ENCODE data around the gene DLG2. TPM values are rescaled to one million over a fixed set of nuclear protein-coding genes. Genes with fewer than 3 reads are reported as not detected.

DLG2 gene
- total RNA-seq, 1 experiment from 2014 or later, result 17.5 TPM

- peaks cover 8% of the 10 kb centered on the region for H3K36me3 Mint-ChIP-seq
- H3K4me3 Mint-ChIP-seq, result no peak overlapping the region
- ATAC-seq, result no peak
- no peak overlapping the region for H3K27ac Mint-ChIP-seq
- no peak for DNase-seq (ENCODE audit: low spot score)
- CTCF ChIA-PET, result no interaction called here
- peaks cover 15% of the 10 kb centered on the region for H3K4me1 Mint-ChIP-seq
- no peaks in the 10 kb centered on the region; the same call in 1 of the 2 replicates for H3K27me3 Mint-ChIP-seq (ENCODE audit: low read depth)
- H3K9me3 Mint-ChIP-seq, result peaks cover 23% of the 10 kb centered on the region
- POLR2A ChIA-PET, result no interaction called here
- no peak for TF ChIP-seq ZNF281 (CRISPR knock-in tag; IDR thresholded peaks at IDR 0.05)
- no peak for TF ChIP-seq GRHL2 (CRISPR knock-in tag; IDR thresholded peaks at IDR 0.05; ENCODE audit: insufficient replicate concordance, severe bottlenecking)
- TF ChIP-seq FOXJ3 (CRISPR knock-in tag; IDR thresholded peaks at IDR 0.05; ENCODE audit: borderline replicate concordance), result no peak
- no peak for TF ChIP-seq NFYB (CRISPR knock-in tag; conservative IDR thresholded peaks at IDR 0.05; ENCODE audit: low read depth)
- no peak for TF ChIP-seq EMX1 (CRISPR knock-in tag; IDR thresholded peaks at IDR 0.05)
- no peak for TF ChIP-seq PRRX2 (CRISPR knock-in tag; IDR thresholded peaks at IDR 0.05)
- TF ChIP-seq TP53 (CRISPR knock-in tag; IDR thresholded peaks at IDR 0.05), result no peak
- no peak for TF ChIP-seq ZBTB43 (CRISPR knock-in tag; IDR thresholded peaks at IDR 0.05)
- no peak for TF ChIP-seq MLX (CRISPR knock-in tag; IDR thresholded peaks at IDR 0.05)
- no peak for TF ChIP-seq MYBL2 (CRISPR knock-in tag; IDR thresholded peaks at IDR 0.05)
- no peak for TF ChIP-seq ZNF532 (CRISPR knock-in tag; IDR thresholded peaks at IDR 0.05; ENCODE audit: borderline replicate concordance)
- TF ChIP-seq HMGXB4 (CRISPR knock-in tag; IDR thresholded peaks at IDR 0.05), result no peak
- no peak for TF ChIP-seq RELA (CRISPR knock-in tag; IDR thresholded peaks at IDR 0.05; ENCODE audit: borderline replicate concordance)
- no peak for TF ChIP-seq ERG (CRISPR knock-in tag; IDR thresholded peaks at IDR 0.05)
- no peak for TF ChIP-seq ATF1 (CRISPR knock-in tag; IDR thresholded peaks at IDR 0.05)
- TF ChIP-seq ELF4 (CRISPR knock-in tag; IDR thresholded peaks at IDR 0.05; ENCODE audit: low read depth), result no peak
- no peak for TF ChIP-seq ZNF671 (CRISPR knock-in tag; IDR thresholded peaks at IDR 0.05)
- no peak for TF ChIP-seq USF1 (CRISPR knock-in tag; IDR thresholded peaks at IDR 0.05)
- no peak for TF ChIP-seq IRF1 (CRISPR knock-in tag; IDR thresholded peaks at IDR 0.05)
Measured at GRCh38 chr11:85485902-85486301, 141.2 kb downstream of the DLG2 start.

Measured in WTC11 (cell line).